Tibial nerve (tissue), 4 donors: ENCODE results near the gene ZNF467. TPM values are rescaled to one million over a fixed set of nuclear protein-coding genes. Genes with fewer than 3 reads are reported as not detected.

Experiments used
- DNase-seq, 2 donors: peaks; one replicate each; pipeline ENCODE4 v3.0.0-alpha.2; 2019; ENCODE audit warnings: low spot score in 2 of 2
- H3K27ac ChIP-seq, 4 donors: fragments of 200-600 bp; sonication (generic) in 3 of 4; one replicate each; pipeline ENCODE4 v1.5.1; 2017 to 2019; ENCODE audit warnings: mild to moderate bottlenecking in 1 of 4
- H3K27me3 ChIP-seq, 2 donors: fragments of 200-600 bp; sonication (generic) in 1 of 2; one replicate each; pipeline versions ENCODE4 v1.5.1 to v1.6.0; 2017 to 2019
- H3K36me3 ChIP-seq, 3 donors: fragments of 200-600 bp; sonication (generic); one replicate each; pipeline ENCODE4 v1.5.1; 2018 to 2019
- H3K4me1 ChIP-seq, 4 donors: fragments of 200-600 bp; sonication (generic) in 3 of 4; one replicate each; pipeline ENCODE4 v1.5.1; 2017 to 2019
- H3K4me3 ChIP-seq, 4 donors: fragments of 200-600 bp; sonication (generic) in 3 of 4; one replicate each; pipeline ENCODE4 v1.5.1; 2017 to 2019; ENCODE audit warnings: mild to moderate bottlenecking in 1 of 4, moderate library complexity in 1 of 4
- H3K9me3 ChIP-seq, 4 donors: fragments of 200-600 bp; sonication (generic) in 3 of 4; one replicate each; pipeline ENCODE4 v1.5.1; 2017 to 2019
- CTCF ChIP-seq, 5 experiments: fragments of 200-600 bp in 3 of 5; fragments of 450-650 bp in 2 of 5; sonication (generic) in 3 of 5; IDR thresholded peaks; one replicate each; pipeline ENCODE4 v1.5.1; 2016 to 2019; ENCODE audit warnings: antibody characterized with exemption in 5 of 5, mild to moderate bottlenecking in 3 of 5, moderate library complexity in 2 of 5
- EP300 ChIP-seq, 2 donors: sonication (generic); formaldehyde crosslinking; IDR thresholded peaks; one replicate each; pipeline ENCODE4 v1.6.1; 2017; ENCODE audit warnings: antibody characterized with exemption in 2 of 2, mild to moderate bottlenecking in 1 of 2
- POLR2A ChIP-seq, 2 donors: fragments of 450-650 bp; IDR thresholded peaks; one replicate each; pipeline ENCODE4 v1.6.1; 2017; ENCODE audit warnings: antibody characterized with exemption in 2 of 2, mild to moderate bottlenecking in 2 of 2, moderate library complexity in 2 of 2
- WGBS, 2 donors: methylation state at CpG; one replicate each; pipeline ENCODE4 v1.1.5; 2018; 5-methylcytosine and 5-hydroxymethylcytosine counted together
- total RNA-seq, 4 donors: library from RNA; depleted of rRNA; stranded (reverse); fragments of >200 nt; gene quantifications; one replicate each; pipeline ENCODE4 v1.1.0, GENCODE V29; 2016

The ZNF467 gene
- total RNA-seq, 4 donors from 2014 or later, result 3.3 to 15.9 (median 5.5) TPM

GRCh38 chr7:149727899-149728476 lies 45.4 kb downstream of the ZNF467 start:
- H3K36me3 ChIP-seq, result peaks cover 0 to 100% (median 6%) of the 10 kb centered on the region in 3 donors
- no peaks in the 10 kb centered on the region for H3K9me3 ChIP-seq
- H3K4me1 ChIP-seq, result no peaks in the 10 kb centered on the region
- no peaks in the 10 kb centered on the region for H3K27me3 ChIP-seq
- H3K4me3 ChIP-seq, result no peak overlapping the region
- H3K27ac ChIP-seq, result no peak overlapping the region
- DNase-seq, result no peak
- 79 to 84% methylated on average over 12 of the region's 12 CpGs for WGBS, 2 donors
- TF ChIP-seq POLR2A (IDR thresholded peaks at IDR 0.05), result no peak
- no peak for TF ChIP-seq EP300 (IDR thresholded peaks at IDR 0.05)
- TF ChIP-seq CTCF (IDR thresholded peaks at IDR 0.05), result no peak

GRCh38 chr7:149727053-149727898 lies 46.1 kb downstream of the ZNF467 start:
- Histone ChIP-seq H3K27me3 (no peaks in the 10 kb centered on the region), H3K36me3 (peaks cover 0 to 100% (median 6%) of the 10 kb centered on the region in 3 donors), H3K27ac (no peak overlapping the region), H3K4me1 (no peaks in the 10 kb centered on the region), H3K9me3 (no peaks in the 10 kb centered on the region), H3K4me3 (no peak overlapping the region)
- WGBS, 2 donors, result 81 to 84% methylated on average over 13 of the region's 13 CpGs
- TF ChIP-seq POLR2A (IDR thresholded peaks at IDR 0.05) (no peak), EP300 (IDR thresholded peaks at IDR 0.05) (no peak), CTCF (IDR thresholded peaks at IDR 0.05) (no peak)
- no peak for DNase-seq

- peak overlapping the region in 1 of 4 donors; percentile 29 for H3K27ac ChIP-seq
- peaks cover 0 to 8% (median 4%) of the 10 kb centered on the region in 4 donors for H3K4me1 ChIP-seq
- H3K9me3 ChIP-seq, result no peaks in the 10 kb centered on the region
- no peak overlapping the region for H3K4me3 ChIP-seq
- WGBS, 2 donors, result 77 to 85% methylated on average over 4 to 6 of the region's 6 CpGs
- no peak for DNase-seq
- peaks cover 0 to 100% (median 6%) of the 10 kb centered on the region in 3 donors for H3K36me3 ChIP-seq
- no peak for TF ChIP-seq POLR2A (IDR thresholded peaks at IDR 0.05)
- TF ChIP-seq CTCF (IDR thresholded peaks at IDR 0.05), result no peak
- no peak for TF ChIP-seq EP300 (IDR thresholded peaks at IDR 0.05)
- no peaks in the 10 kb centered on the region for H3K27me3 ChIP-seq
Measured at GRCh38 chr7:149725916-149726315, 47.5 kb downstream of the ZNF467 start.

- H3K27ac ChIP-seq, result peak overlapping the region in 1 of 4 donors; percentile 29
Measured at GRCh38 chr7:149725426-149725821, 48.0 kb downstream of the ZNF467 start.

More at GRCh38 chr7:149725426-149725821, 48.0 kb downstream of the ZNF467 start:
- Histone ChIP-seq H3K9me3 (no peaks in the 10 kb centered on the region), H3K27me3 (no peaks in the 10 kb centered on the region), H3K36me3 (peaks cover 0 to 100% (median 6%) of the 10 kb centered on the region in 3 donors), H3K4me3 (no peak overlapping the region), H3K4me1 (peaks cover 0 to 12% (median 6%) of the 10 kb centered on the region in 4 donors)
- TF ChIP-seq EP300 (IDR thresholded peaks at IDR 0.05) (peak in 1 of 2 donors; percentile 48), CTCF (IDR thresholded peaks at IDR 0.05) (no peak)
- 86 to 95% methylated on average over 12 of the region's 12 CpGs for WGBS, 2 donors
- peak in 1 of 2 donors; percentile 48 for DNase-seq
